Measurements from ENCODE around the gene SBNO2.

The SBNO2 gene

DNA sequence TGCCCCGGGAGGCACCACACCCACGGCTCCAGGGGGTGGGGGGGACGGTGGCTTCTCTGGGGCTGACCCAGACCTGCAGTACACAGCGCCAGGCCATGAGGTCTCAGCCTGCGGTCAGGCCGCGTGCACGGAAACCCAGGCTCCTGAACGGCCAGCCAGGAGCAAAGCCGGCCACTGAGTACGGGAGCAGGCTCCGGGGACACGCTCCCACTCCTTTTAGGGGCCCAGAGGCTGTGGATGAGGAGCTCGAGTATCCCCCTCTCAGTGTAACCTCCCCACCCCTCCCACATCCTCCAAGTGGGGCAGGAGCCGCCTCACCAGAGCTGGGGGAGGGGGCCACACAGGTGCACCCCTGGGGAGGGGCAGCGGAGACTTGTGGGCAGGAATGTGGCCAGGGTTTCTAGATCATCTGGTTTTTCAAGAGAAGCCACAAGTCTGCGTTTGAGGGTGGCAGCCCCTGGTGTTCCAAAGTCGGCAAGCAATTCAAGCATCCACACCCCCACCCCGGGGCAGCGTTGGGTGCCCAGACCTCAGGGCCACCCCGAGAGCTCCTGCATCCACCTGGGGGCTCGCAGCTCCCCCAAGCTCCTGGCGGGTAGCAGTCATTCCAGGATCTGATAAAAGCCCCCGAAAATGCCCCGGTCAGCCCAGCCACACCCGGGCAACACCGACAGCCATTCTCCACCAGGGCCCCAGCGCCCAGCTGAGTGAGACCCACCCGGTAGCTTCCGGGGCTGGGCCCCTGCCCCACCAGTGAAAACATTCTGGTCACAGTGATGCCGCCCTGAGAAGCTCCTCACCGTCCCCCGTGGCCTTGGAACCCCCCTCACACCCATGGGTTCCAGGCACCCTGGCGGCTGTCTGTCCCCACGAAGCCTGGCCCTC lies 6.1 kb downstream of the SBNO2 start:
- no peak for DNase-seq (ENCODE audit: low read depth)

DNA sequence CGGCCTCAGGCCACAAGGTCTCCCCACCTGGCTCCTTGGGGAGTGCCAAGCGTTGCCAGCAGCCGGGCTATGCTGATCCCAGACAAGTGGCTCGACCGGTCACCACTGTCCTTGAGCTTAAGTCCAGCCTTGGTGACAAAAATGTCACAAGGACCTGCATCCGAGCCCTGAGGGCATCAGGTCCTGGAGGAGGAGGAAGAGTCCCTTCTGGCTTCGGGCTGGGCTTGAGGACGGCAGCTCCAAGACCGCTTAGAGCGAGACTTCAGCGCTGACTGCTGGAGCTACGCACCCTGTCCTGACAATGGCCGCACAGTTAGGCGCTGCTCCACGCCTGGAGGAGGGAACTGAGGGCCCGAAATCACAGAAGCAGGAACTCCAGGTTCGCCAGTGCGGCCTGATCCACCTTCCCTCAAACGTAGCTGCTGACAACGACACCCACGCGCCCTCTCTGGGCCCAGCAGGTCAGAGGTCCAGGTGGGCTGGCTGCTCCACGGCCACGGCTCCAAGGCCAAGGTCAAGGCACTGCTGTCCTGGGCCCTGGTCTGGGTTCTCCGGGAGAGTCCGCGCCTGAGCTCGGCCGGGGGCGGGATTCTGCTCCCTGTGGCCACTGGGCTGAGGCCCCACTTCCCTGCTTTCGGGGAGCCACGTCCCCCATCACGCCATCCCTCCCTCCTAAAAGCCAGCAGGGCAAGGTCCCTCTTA lies 7.0 kb downstream of the SBNO2 start:
- DNase-seq (ENCODE audit: low read depth): no peak

DNA sequence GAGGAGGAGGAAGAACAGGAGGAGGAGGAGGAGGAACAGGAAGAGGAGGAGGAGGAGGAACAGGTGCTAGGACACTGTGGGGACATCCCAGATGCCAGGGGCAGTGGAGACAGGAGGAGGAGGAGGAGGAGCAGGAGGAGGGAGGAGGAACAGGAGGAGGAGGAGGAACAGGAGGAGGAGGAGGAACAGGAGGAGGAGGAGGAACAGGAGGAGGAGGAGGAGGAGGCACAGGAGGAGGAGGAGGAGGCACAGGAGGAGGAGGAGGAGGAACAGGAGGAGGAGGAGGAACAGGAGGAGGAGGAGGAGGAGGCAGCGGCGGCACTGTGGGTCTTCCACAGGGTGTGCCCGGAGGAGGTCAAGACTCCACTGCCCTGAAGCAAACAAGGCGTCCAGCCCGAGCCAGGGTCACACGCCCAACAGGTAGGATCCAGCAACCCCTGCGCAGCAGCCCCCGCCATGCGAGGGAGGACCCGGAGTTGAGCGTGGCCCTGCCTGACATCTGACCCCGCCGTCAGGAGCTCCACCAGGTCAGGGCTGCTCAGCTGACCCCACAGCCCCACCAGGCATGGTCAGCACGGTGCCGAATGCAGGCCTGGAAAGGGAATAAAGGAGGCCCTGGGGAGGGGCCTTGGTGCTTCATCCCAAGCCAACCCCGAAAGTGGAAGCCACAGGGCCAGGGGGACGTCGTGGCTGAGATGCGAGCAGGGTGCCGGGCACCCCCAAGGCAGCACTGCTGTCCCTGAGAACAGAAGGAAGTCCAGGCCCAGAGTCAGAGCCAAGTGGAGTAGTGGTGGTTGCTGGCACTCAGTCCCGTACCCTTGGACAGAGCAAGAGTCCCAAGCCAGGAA lies 9.2 kb downstream of the SBNO2 start:
- DNase-seq (ENCODE audit: low read depth): no peak

DNA sequence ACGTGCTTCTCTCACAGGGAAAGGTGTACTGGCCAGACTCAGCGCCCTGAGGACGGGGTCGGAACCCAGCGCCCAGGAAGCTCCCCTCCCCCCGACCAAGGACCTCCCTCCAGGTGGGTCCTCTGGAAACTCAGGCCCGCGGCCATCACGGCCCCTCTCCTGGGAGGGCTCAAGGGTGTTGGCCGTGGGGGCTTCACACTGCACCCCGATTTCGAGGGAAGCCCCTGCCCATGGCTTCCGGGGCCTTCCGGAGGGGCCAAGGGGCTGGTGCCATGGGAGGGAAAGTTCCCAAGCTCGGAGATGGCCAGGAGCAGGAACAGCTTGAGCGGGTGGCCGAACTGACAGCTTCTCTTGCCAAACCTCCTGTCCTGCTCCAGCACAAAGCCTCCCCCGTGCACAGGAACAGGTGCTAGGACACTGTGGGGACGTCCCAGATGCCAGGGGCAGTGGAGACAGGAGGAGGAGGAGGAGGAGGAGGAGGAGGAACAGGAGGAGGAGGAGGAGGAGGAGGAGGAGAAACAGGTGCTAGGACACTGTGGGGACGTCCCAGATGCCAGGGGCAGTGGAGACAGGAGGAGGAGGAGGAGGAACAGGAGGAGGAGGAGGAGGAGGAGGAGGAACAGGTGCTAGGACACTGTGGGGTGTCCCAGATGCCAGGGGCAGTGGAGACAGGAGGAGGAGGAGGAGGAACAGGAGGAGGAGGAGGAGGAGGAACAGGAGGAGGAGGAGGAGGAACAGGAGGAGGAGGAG lies 10.0 kb downstream of the SBNO2 start:
- no peak for DNase-seq (ENCODE audit: low read depth)

DNA sequence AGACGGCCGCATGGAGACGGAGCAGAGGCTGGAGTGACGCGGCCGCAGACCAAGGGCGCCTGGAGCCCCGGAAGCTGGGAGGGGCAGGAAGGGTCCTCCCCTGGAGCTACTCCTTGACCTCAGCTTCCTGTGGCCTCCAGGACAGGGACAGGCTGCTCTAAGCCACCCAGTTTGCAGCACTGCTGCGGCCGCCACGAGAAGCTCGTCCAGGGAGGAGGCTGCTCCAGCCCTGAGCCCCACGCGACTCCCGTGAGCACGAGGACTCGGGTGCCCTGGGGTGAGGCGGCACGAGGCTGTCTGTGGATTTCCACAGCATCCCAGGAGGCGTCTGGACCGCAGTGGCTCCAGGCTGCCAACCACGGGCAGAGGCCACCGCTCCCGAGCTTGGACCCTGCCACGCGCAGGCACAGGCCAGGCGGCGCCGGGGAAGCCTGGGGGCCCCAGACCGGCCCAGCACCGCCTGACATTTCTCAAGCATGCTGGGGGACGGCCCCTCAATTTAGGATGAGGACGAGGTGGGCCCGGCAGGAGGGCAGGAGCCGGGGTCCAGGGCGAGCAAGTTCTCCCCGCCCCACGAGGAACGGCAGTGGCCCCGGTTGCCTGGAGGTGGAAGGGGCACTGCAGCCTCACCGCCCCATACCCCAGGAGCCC lies 10.7 kb downstream of the SBNO2 start:
- DNase-seq (ENCODE audit: low read depth): no peak

DNA sequence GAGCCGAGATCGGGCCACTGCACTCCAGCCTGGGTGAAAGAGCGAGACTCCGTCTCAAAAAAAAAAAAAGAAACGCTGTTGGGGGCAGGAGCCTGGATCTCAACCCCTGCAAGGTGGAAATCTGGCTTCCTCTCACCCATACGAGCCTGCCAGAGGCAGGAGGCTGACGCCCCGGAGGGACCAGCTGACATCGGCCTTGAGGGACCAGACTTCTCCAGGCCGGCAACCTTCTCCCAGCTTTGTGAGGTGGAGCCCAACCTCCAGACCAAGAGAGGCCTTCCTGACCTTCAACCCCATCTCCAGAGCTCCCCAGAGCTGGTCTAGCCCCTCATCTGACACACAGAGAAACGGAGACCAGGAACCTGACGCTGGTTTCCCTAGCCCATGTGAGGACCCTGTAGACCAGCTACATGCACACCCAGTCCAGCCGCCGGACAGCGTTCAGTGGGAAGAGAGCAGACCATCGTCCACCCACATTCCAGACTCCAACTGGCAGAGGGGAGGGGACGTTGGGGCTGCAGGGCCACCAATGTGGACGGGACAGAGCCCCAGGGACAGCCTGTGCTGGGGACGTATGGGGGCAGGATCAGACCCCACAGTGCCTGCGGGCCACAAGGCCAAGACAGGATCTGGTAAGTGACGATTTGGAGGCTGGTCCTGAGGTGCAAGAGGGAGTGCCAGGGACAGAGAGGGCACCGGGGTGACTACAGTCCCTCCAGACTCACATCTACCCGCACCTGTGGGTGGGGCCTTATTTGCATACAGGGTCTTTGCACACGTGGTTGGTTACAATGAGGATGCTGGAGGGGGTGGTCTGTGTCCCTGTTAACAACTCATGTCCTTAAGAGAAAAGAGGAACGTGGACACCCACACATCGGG lies 11.4 kb downstream of the SBNO2 start:
- DNase-seq (ENCODE audit: low read depth): no peak

DNA sequence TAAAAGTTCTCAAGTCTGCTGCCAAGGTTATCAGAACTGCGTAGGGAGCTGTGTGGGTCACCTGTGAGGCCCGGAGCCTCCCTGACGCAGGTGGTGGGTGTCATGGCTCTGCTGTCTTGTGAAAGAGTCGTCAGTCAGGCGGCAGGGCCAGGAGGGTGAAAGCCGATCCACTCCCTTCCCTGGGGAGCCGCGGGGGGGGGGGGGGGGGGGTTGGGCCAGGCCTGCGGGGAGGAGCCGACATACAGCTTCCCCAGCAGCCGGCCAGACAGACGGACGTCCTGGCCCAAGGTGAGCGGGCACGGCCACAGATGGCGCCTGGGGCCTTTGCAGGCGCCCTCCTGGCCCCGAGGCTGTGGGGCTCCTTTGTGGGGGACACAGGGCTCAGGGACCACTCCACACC lies 12.4 kb downstream of the SBNO2 start:
- DNase-seq (ENCODE audit: low read depth): no peak

DNA sequence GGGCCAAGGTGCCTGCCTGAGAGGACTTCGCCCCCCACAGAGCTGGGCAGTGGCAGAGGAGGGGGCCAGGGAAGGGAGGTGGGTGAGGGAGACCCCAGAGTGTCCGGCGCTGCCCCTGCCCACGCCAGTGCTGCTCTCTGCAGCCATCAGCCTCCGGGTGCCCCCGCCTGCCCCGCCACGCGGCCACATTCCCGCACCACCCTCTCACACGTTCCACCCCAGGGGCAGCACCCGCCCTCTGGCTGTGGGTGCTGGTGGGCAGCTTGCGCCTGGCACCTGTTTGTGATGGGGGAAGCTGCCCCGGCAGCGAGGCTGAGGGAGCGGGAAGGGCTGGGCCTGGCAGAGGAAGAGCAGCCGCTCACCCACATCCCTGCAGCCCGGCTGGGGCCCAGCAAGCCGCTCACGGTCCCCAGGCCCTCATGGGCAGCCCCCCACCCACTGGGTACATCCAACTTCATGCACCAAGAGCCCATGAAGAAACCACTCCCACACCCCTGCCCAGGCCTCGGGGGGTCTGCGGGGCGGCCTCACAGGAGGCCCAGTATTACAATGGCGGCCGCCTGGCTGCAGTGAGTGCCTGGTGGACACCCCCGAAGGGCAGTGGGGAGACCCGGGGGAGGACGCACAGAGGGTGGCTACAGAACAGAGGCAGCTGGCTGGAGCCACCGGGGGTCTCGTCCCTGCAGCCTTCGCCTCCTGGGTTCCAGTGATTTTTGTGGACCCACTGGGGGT lies 14.0 kb downstream of the SBNO2 start:
- DNase-seq (ENCODE audit: low read depth): no peak

DNA sequence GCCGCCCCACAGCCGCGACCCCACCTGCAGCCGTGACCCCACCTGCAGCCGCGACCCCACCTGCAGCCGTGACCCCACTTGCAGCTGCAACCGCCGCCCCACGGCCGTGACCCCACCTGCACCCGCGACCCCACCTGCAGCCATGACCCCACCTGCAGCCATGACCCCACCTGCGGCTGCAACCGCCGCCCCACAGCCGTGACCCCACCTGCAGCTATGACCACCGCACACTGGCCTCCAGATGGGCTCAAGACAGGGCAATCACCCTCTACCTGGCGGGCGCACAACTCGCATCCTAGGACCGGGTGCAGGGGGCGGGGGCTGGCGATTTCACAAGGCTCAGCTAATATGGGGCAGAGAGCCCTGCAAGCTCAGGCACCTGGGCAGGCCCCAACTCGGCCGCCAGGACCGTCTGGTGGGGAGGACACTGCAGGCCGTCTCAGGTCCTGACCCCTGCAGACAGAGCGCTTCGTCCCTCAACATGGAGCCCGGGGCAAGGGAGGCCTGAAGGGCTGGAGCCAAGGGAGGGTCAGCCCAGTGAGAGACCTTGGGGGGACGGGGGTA lies 15.1 kb downstream of the SBNO2 start:
- no peak for DNase-seq (ENCODE audit: low read depth)

DNA sequence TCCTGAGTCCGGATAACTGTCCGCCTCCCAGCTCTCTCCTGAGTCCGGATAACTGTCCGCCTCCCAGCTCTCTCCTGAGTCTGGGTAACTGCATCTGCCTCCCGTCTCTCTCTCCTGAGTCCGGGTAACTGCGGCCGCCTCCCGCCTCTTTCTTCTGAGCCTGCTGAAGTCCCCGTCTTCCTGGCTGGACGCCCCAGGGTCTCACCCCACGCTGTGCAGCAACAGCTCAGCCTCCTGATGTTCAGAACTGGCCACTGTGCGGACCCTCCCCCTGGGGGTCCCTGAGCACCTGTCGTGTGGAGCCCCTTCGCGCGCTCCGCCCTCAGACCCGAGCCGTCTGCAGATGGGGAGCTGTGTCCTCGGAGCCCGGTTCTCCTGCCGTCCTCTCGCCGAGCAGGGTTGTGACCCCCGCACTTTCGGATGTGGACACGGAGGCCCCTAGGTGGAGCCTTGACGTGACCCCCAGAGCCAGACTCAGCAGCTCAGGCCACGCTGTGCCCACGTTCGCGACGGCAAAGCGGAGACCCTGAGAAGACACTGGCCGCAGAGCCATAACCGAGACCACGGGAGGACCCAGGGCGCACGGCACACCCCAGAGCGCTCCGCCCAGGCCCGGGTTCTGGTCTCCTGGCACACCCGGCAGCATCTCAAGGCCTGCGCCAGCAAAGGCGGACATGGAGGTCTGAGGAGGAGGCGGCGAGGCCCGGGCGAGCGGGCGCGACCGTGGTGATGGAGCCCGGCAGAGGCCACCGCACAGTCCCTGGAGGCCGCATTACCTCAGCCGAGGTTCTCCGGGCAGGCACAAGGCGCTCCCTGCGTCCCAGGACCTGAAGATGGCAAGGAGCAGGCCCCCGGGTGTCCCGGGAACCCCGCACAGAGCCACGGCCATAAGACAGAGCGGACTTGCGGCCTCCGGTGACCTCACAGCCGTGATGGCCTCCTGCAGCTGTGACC lies 15.9 kb downstream of the SBNO2 start:
- no peak for DNase-seq (ENCODE audit: low read depth)

DNA sequence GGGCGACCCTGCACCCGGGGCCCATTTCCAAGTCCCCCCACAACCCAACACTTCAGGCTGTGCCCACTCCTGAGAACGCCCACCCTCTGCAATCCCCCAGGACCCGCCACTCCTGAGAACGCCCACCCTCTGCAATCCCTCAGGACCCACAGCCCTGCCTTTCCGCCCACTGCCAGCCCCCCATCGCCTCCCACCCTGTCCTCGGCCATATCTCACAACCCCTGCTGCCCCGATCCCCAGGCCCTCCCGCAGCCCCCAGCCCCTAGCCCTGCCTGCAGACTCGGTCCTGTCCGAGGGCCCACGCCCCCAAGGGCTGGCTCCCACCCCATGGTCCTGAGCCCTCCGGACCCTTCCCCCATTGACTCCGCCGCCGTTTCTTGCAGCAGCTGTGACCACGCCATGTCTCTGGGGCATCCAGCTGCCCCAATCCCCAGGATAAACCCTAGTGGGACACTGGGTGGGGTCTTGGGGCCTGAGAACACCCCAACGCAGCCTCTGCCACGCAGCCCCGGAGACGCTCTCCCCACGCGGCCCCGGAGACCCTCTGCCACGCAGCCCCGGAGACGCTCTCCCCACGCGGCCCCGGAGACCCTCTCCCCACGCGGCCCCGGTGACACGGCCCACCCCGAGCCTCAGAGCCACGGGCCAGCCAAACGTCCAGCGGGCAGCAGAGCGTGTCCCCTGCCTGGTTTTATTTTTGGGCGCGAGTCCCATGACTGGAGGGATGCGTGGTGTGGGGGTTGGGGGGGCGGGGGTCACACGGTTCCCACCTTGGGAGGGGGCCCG lies 17.0 kb downstream of the SBNO2 start:
- no peak for DNase-seq (ENCODE audit: low read depth)

DNA sequence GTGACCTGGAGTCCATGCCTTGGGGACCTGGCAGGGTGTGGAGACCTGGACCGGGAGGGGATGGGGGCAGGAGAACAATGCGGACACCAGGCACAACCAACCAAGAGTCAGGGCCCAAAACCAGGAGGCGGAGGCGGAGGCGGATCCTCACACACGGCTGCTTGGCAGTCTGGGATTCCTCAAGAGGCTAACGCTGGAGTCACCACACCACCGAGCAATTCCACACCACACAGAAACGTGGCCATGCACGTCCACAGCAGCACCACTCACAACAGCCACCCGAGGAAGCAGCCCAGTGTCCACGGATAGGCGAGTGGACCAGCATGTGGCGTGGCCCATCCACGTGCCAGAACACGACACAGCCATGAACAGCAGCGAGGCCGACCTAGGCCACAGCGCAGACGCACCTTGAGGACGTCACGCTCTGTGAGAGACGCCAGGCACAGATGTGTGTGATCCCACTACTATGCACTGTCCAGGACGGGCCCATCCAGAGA lies 17.7 kb downstream of the SBNO2 start:
- DNase-seq (ENCODE audit: low read depth): no peak

DNA sequence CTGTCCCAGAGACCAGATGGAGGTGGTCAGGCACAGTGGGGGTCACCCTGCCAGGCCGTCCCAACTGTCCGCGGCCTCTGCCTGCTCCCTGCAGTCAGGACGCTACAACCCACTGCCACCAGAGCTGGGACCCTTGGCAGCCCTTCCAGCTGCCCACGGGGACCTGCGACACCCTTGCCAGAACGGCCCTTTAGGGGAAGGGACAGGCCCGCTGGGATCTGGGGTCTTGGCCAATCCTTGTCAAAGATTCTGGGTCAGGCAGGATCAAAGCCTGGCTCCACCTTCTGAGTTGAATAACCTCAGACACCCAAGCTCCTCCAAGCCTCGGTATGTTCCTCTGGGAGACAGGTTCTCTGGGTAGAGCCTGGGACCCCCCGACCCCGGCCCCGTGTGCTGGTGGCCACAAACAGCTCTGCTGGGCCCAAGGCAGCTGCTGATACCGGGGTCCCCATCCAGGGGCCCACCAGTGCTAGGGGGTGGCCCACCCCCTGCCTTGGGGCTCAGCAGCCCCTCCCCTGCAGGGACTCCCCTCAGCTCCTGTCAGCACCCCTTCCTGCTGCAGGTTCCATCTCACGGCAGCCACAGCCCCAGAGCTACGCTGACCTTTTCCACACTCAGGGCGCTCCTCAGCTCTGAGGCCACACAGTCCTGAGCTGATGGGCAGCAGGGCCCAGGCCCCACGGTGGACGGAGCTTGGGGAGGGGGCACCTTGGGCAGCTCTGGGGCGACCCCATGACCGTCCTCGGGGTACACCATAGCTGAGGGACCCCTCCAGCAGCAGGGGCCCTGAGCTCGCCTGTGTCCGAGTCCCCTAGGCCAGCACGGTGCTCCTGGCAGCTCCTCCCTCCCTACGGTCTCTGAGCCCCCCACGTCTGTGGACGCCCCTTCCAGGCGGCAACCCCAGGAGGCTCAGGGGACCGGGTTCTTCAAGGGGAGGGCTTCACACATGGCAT lies 18.4 kb downstream of the SBNO2 start:
- no peak for DNase-seq (ENCODE audit: low read depth)

DNA sequence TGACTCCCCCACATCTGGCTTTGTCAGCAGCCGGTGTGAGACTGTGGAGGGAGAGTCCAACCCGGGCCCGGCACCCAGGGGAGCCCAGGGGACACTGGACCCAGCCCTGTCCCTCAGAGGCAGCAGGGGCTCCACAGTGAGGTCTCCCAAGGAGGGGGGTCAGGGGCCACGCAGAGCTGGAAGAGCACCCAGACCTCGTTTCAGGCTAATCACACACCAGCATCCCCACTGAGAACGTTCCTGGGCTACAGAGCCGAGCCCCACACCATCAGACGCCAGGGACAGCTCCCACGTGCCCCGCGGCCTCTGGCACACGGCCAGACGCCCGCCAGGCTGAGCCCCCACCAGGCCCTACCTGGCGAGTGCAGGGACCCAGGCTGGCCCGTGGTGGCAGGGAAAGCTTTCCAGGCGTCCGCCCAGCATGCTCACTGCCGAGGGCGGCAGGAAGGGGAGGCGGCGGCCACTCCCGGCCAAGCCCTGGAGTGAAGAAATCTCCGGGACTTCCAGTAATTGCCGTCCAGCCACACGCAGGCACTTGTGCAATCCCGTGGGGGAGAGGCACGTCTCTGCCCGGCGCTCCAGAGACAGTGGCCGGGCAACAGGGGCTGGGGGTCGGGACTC lies 19.2 kb downstream of the SBNO2 start:
- DNase-seq (ENCODE audit: low read depth): no peak

Data from stimulated activated CD4-positive, alpha-beta T cell treated with anti-CD3 and anti-CD28 coated beads, Interleukin-2, amount 100 ng/mL, for 4 hours (primary cell).